ENCODE results near the gene KCNF1. TPM values are rescaled to one million over a fixed set of nuclear protein-coding genes. Genes with fewer than 3 reads are reported as not detected.

The KCNF1 gene
- total RNA-seq, 1 experiment from 2014 or later: 1.2 TPM

- TF ChIP-seq SMAD4 (CRISPR knock-in tag; IDR thresholded peaks at IDR 0.05) (no peak), OVOL2 (CRISPR knock-in tag; IDR thresholded peaks at IDR 0.05; ENCODE audit: borderline replicate concordance) (no peak)
Measured at GRCh38 chr2:10900216-10901109, 11.3 kb upstream of the KCNF1 start (continued).

DNA sequence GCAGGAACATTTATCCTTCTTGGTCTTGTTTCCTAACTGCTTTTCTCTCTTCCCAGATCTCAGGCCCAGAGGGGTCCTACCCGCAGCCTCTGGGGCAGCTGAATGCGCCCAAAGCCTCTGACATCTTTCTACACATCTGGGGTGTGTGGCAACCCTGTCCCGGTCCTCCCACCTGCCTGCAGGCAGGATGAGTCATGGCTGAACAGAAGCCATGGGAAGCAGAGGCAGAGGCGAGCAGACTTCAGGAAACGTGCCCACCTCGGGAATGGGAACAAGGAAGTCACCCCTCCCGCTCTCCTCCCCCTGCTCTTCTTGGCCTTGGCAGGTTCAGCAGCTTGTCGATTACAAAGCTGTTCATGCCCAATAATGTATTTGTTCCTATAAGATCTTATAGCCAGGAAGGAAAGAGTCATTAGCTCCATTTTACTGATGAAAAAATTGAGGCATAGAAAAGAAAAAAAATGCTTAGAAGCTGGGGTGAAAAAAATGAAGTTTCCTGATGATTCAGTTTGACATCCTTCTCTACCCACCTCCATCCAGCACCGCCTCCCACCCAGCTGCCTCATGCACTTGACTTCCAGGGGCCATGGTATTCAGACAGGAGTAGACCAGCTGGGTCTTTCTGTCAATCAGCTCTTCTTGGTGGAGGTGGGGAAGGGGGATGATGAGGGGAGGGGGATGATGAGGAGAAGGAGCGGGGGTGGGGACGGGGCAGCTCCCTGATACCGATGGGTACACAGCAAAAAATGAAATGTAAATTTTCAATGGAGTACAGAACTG is 10.4 kb upstream of the KCNF1 start:
- ChIA-PET POLR2A (no interaction called here), CTCF (interaction anchor here (0.7 to 3.0 kb wide), 7 partner anchors 9 to 231 kb away, joined by 3 to 21 read pairs (median 5); a partner anchor contains a TSS)
- H3K27me3 Mint-ChIP-seq (ENCODE audit: low read depth): no peaks in the 10 kb centered on the region
- H3K9me3 Mint-ChIP-seq: peaks cover 10% of the 10 kb centered on the region
- peaks cover 11% of the 10 kb centered on the region for H3K36me3 Mint-ChIP-seq
- peaks cover 6% of the 10 kb centered on the region for H3K4me1 Mint-ChIP-seq
- ATAC-seq (peak; percentile 48), DNase-seq (ENCODE audit: low spot score) (no peak)
- TF ChIP-seq CBFB (CRISPR knock-in tag; IDR thresholded peaks at IDR 0.05; ENCODE audit: low read depth) (no peak), TCF7 (CRISPR knock-in tag; IDR thresholded peaks at IDR 0.05; ENCODE audit: low read depth) (no peak), ZNF281 (CRISPR knock-in tag; IDR thresholded peaks at IDR 0.05) (no peak), MYBL2 (CRISPR knock-in tag; IDR thresholded peaks at IDR 0.05) (no peak), SMAD3 (CRISPR knock-in tag; IDR thresholded peaks at IDR 0.05; ENCODE audit: borderline replicate concordance) (no peak), NR1H2 (CRISPR knock-in tag; IDR thresholded peaks at IDR 0.05) (no peak), ETV6 (CRISPR knock-in tag; IDR thresholded peaks at IDR 0.05) (no peak), IRF2 (CRISPR knock-in tag; IDR thresholded peaks at IDR 0.05; ENCODE audit: borderline replicate concordance, low read depth) (no peak), JAZF1 (CRISPR knock-in tag; IDR thresholded peaks at IDR 0.05) (no peak)
- TF ChIP-seq, protein P1, sequence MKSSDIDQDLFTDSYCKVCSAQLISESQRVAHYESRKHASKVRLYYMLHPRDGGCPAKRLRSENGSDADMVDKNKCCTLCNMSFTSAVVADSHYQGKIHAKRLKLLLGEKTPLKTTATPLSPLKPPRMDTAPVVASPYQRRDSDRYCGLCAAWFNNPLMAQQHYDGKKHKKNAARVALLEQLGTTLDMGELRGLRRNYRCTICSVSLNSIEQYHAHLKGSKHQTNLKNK (CRISPR knock-in tag; IDR thresholded peaks at IDR 0.05): no peak
- H3K4me3 Mint-ChIP-seq: no peak overlapping the region
- H3K27ac Mint-ChIP-seq: no peak overlapping the region

- Mint-ChIP-seq H3K27me3 (ENCODE audit: low read depth) (no peaks in the 10 kb centered on the region; the same call in 1 of the 2 replicates), H3K36me3 (peaks cover 11% of the 10 kb centered on the region), H3K27ac (no peak overlapping the region), H3K4me1 (peaks cover 6% of the 10 kb centered on the region), H3K4me3 (no peak overlapping the region), H3K9me3 (peaks cover 10% of the 10 kb centered on the region)
- TF ChIP-seq ZNF138 (CRISPR knock-in tag; conservative IDR thresholded peaks at IDR 0.05) (no peak), SP1 (CRISPR knock-in tag; conservative IDR thresholded peaks at IDR 0.05) (no peak), SOX15 (CRISPR knock-in tag; IDR thresholded peaks at IDR 0.05) (no peak)
- no peak for ATAC-seq
- ChIA-PET POLR2A (no interaction called here), CTCF (interaction anchor here (1.1 kb wide), 1 partner anchor 60 kb away, joined by 3 read pairs; no protein-coding TSS in a partner anchor)
- DNase-seq (ENCODE audit: low spot score): no peak
Measured at GRCh38 chr2:10903861-10904210, 7.9 kb upstream of the KCNF1 start.

GRCh38 chr2:10904455-10904854 is 7.3 kb upstream of the KCNF1 start:
- Mint-ChIP-seq H3K4me1 (peaks cover 11% of the 10 kb centered on the region), H3K9me3 (peaks cover 10% of the 10 kb centered on the region), H3K27ac (no peak overlapping the region), H3K36me3 (peaks cover 11% of the 10 kb centered on the region), H3K27me3 (ENCODE audit: low read depth) (no peaks in the 10 kb centered on the region; the same call in 1 of the 2 replicates), H3K4me3 (no peak overlapping the region)
- CTCF ChIA-PET: interaction anchor here (1.1 kb wide), 1 partner anchor 61 kb away, joined by 3 read pairs; no protein-coding TSS in a partner anchor
- TF ChIP-seq, protein P2, sequence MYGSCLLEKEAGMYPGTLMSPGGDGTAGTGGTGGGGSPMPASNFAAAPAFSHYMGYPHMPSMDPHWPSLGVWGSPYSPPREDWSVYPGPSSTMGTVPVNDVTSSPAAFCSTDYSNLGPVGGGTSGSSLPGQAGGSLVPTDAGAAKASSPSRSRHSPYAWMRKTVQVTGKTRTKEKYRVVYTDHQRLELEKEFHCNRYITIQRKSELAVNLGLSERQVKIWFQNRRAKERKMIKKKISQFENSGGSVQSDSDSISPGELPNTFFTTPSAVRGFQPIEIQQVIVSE (CRISPR knock-in tag; IDR thresholded peaks at IDR 0.05; ENCODE audit: borderline replicate concordance): no peak
- TF ChIP-seq SOX15 (CRISPR knock-in tag; IDR thresholded peaks at IDR 0.05) (no peak), MXD4 (CRISPR knock-in tag; IDR thresholded peaks at IDR 0.05; ENCODE audit: borderline replicate concordance) (no peak), MYBL2 (CRISPR knock-in tag; IDR thresholded peaks at IDR 0.05) (no peak), ZNF416 (CRISPR knock-in tag; IDR thresholded peaks at IDR 0.05) (no peak), SMAD3 (CRISPR knock-in tag; IDR thresholded peaks at IDR 0.05; ENCODE audit: borderline replicate concordance) (no peak), PRRX2 (CRISPR knock-in tag; IDR thresholded peaks at IDR 0.05) (no peak), OVOL2 (CRISPR knock-in tag; IDR thresholded peaks at IDR 0.05; ENCODE audit: borderline replicate concordance) (no peak), ZNF532 (CRISPR knock-in tag; IDR thresholded peaks at IDR 0.05; ENCODE audit: borderline replicate concordance) (no peak)
- DNase-seq (ENCODE audit: low spot score): no peak
- no peak for ATAC-seq
- POLR2A ChIA-PET: no interaction called here
